GM18858 (cell line): ENCODE results near the gene CFAP97.
"Not testable (repeated sequence)": the region's sequence is repeated elsewhere in the genome, so short reads cannot be mapped to it uniquely, and the experiment has no call there.

ENCODE experiments used
- ATAC-seq: cut with Tn5 transposase; IDR thresholded peaks from one replicate; pipeline ENCODE4 v1.9.1; 2021; ENCODE audit not compliant: unreplicated experiment

CFAP97 gene

DNA sequence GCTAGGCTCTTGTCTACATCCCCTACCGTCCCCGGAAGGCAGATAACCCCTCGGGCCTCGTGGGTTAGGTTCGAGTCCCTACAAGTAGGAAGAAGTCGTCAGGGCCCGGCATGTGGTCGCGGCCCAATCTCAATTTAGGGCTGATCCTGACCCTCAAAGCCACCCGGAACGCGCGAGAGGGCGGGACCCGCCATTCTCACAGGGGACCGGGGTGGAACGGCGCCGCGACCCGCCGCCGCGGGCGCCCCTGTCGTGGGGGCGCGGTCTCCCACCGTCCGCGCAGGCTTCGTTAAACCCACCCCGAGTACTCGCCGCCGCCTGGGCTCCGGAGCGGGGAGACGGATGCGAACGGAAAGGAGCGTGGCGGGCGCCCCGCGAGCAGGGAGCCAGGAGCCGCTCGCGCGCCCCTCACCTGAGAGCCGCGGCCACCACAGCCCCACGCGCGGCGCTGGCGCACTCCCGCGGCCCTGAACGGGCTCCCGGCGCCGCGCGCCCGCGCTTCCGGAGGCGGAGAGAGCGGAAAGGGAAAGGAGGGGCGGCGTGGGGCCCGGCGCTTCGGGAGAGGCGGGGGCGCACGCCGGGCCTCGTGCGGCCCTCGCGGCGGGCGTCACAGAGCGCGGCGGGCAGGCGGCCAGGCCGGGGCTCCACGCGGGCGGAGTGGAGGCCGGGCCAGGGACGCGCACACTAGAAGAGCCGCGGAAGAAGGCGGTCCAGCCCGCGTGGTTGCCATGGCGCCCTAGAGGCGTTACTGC lies at the start of gene CFAP97:
CFAP97 (minus strand) TSS at position 515 of the 752 bp plus-strand sequence. CDS start 12,804 bp downstream, outside the sequence.
- peak; percentile 69 for ATAC-seq

GRCh38 chr4:185249105-185249504 lies 45.3 kb upstream of the CFAP97 start:
- no peak for ATAC-seq

- no peak for ATAC-seq
Observed at GRCh38 chr4:185248393-185249039, 44.7 kb upstream of the CFAP97 start.

DNA sequence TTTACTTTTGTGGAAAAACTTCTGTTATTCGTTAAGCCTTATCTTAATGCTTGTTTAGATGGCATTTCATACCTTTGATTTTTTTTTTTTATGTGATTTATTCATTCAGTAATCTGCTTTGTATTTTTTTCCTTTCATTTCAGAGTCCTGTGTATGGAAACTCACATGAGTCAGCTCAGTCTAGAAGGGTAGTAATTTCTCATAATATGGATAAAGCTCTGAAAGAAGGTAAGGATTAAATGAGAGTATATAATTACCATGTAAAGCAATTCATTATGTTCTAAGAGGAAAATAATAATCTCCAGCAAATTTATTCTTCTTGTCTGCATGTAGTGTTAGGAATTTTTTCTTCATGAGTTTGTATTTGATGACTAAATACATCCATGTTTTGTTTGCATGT lies 43.4 kb upstream of the CFAP97 start:
- ATAC-seq, result no peak

DNA sequence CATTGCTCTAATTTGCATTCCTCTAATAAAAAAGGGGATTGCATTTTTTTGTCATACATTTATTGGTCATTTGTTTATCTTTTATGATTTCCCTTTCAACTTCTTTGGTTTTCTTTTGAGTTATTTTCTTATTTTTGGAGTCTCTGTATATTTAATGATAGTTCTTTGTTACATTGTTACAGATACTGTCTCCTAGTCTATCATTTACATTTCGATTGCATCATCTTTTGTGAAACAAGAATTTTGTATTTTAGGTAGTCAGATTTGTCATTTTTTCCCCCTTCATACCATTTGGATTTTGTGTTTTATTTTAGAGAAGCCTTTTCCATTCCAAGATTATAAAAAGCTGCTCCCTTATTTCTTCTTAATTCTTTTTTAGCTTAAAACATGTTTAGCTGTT lies 42.7 kb upstream of the CFAP97 start:
- no peak for ATAC-seq

- ATAC-seq, result no peak
Observed at GRCh38 chr4:185244763-185245162, 41.0 kb upstream of the CFAP97 start.

DNA sequence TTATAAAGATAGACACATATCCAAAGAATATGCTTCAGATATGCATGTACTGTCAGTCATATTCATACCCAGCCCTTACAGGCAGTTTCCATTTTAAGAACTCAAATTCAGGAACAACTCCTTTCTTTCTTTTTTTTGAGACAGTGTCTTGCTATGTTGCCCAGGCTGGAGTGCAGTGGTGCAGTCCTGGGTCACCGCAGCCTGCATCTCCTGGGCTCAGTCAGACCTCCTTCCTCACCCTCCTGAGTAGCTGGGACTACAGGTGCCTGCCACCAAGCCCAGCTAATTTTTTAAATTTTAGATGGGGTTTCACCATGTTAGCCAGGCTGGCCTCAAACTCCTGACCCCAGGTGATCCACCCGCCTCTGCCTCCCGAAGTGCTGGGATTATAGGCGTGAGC lies 40.1 kb upstream of the CFAP97 start:
- ATAC-seq, result no peak

- ATAC-seq, result no peak
Observed at GRCh38 chr4:185242749-185243533, 39.1 kb upstream of the CFAP97 start.

DNA sequence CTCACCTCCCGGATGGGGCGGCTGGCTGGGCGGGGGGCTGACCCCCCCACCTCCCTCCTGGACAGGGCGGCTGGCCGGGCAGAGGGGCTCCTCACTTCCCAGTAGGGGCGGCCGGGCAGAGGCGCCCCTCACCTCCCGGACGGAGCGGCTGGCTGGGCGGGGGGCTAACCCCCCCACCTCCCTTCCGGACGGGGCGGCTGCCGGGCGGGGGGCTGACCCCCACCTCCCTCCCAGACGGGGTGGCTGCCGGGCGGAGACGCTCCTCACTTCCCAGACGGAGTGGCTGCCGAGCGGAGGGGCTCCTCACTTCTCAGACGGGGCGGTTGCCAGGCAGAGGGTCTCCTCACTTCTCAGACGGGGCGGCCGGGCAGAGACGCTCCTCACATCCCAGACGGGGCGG lies 36.7 kb upstream of the CFAP97 start:
- ATAC-seq, result not testable (repeated sequence)

DNA sequence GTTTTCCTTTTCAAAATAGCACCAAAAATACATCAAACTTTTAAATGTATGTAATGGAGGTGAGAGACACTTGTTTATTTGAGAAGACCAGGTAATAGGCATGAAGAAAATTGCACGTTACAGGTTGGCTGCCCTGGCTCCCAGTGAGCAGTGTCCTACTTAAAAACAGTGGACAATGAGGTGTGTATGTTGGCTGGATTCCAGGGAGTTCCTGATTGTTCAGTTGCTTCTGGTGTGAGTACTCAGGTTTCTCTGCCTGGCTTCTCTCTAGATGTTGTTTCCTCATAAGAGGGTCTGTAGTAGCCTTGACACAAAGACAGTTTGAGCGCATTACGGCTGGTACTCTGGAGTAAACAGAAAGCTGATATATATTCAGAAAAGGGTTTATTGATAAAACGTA lies 35.0 kb upstream of the CFAP97 start:
- ATAC-seq, result no peak

GRCh38 chr4:185238215-185238681 lies 34.4 kb upstream of the CFAP97 start:
- no peak for ATAC-seq

GRCh38 chr4:185237175-185237574 lies 33.4 kb upstream of the CFAP97 start:
- no peak for ATAC-seq

GRCh38 chr4:185235843-185236503 lies 32.2 kb upstream of the CFAP97 start:
- no peak for ATAC-seq

GRCh38 chr4:185235119-185235842 lies 31.5 kb upstream of the CFAP97 start:
- ATAC-seq, result no peak

DNA sequence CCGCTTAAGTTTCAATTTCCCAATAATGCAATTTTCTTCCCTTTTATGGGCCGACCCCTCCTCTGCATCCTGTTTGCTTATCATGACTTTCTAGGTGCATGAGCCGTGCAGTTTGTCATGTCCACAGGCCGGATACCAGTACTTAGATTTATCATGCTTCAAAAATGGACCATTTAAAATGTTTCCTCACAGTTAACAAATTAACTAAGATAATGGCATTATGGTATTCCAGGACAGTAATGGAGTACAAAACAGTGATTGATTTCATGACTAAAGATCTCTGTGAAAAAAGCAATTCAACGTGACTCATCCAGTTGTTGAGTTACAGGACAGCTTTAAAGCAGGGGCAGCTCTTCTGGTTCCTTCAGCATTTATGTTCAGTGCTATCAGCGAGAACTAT lies 28.6 kb upstream of the CFAP97 start:
- ATAC-seq, result no peak

DNA sequence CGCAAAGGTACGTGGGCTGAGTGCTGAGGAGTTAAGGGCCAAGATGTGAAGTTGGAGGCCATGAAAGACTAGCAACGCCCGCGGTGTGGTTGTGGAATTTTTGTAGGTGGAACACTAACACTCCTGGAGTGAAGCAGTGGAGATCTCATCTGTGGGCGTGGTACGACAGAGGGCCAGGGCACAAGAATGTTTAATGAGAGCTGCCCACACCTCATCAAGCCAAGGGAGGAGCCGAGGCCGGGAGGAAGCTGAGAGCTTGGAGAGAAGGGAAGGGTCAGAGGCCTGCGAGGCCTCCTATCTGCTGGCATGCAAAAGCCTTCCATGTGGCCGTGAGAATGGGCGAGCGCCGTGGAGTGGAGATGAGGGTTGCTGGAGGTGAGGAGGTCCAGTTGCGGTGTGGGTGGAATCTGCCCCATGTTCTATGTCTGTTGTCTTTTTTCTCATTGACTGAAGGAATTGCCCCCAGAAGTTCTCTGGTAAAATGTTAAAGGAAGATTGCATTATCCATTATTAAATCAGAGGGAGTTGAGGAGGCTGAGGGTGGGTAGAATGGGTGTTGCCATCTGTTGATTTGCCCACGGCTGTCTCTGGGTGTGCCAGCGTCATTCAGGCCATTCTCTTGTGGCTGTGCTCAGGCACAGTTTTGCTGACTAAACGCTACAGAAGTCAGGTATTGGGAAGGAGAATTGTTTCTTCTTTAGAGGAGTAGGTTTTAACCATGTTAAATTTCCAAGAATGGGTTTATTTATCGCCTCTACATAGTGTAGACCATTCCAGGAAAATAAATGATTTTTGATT lies 25.4 kb upstream of the CFAP97 start:
- no peak for ATAC-seq

GRCh38 chr4:185227713-185228278 lies 24.0 kb upstream of the CFAP97 start:
- no peak for ATAC-seq

- no peak for ATAC-seq
Observed at GRCh38 chr4:185227131-185227551, 23.3 kb upstream of the CFAP97 start.

DNA sequence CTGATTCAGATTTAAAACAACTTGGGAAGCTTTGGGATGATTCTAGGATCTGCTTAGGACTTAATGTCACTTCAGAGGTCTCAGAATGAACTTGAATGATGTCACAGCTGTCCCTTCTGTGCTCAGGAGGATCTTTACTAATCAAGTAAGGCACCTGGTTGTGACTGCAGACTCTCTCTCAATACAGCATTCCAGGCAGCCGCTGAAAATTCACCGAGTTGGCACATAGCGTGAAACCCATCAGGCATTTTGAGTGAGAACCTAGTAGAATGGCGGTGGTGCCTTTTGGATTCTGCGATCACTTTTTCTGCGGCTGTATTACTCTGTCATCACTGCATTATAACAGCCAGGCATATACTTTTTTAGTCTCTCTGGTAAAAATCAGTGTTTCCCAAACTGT lies 22.1 kb upstream of the CFAP97 start:
- ATAC-seq, result no peak
